GM18870 (cell line): ENCODE measurements around the gene SUSD4.

Experiments used
- ATAC-seq: cut with Tn5 transposase; IDR thresholded peaks from one replicate; pipeline ENCODE4 v1.9.1; 2021; ENCODE audit warnings: moderate library complexity; ENCODE audit not compliant: unreplicated experiment

SUSD4 gene

GRCh38 chr1:223215026-223215425 is 148.9 kb downstream of the SUSD4 start:
- ATAC-seq = no peak

GRCh38 chr1:223214261-223214807 is 149.6 kb downstream of the SUSD4 start:
- ATAC-seq = no peak

DNA sequence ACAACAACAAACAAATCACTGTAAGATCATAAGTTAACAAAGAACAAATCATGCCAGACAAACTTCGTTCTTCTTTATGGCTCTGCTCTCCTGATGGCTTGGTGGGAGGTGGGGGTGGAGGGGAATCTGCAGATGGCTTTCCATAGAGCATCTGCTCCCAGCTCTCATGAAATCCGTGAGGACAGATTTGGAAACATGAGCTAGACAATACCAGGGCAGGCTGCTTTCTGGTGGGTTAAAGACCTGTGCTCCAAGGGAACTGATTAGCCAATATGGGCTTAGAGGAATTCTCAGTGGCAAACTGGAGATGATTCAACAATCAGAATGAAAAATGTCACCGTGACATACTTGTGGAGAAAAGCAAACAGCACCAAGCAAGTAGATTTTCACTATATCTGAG is 151.5 kb downstream of the SUSD4 start:
- no peak for ATAC-seq

DNA sequence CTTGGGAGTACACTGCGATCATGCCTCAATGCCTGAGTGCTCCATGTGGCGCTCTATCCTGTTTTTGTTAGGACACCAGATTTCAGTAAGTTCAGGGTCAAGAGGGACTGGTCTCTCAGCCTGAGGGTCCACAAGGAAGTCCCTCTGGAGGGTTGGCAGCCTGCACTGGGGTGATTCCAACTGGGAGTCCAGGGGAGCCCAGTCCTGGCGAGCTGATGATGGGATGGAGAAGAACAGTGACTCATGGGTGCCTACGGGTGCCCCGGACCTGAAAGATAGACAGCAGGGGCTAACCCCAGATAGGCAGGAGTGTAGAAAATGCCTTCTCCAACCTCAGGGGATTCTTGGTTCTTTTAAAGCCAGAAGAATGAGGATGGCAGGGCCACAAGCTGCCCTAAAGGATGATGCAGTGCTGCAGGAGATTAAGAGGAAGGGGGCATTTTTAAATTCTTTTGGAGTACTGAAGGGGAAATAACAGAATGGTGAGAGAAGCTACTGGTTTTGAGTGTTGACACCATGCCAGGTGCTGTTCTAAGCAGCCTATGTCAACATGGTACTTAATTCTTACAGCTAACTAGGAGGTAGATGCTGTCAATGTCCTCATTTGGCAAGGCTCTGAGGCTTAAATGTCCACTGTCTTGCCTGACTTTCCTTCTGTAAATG is 152.5 kb downstream of the SUSD4 start:
- no peak for ATAC-seq

DNA sequence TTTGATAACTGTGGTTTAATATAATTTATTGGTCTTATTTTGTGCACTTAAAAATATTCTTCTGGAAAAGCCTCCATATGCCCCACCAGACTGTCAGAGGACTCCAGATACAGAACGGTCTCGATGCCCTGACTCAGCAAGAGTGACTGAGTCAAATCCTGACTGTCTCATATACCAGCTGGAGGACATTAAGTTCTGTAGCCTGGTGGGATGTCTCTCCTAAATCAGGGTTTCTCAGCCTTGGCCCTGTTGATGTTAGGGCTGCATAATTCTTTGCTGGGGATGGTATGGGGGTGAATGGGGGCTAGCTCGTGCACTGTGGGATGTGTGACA is 153.2 kb downstream of the SUSD4 start:
- no peak for ATAC-seq

- no peak for ATAC-seq
Observed at GRCh38 chr1:223209992-223210787, 153.8 kb downstream of the SUSD4 start.

DNA sequence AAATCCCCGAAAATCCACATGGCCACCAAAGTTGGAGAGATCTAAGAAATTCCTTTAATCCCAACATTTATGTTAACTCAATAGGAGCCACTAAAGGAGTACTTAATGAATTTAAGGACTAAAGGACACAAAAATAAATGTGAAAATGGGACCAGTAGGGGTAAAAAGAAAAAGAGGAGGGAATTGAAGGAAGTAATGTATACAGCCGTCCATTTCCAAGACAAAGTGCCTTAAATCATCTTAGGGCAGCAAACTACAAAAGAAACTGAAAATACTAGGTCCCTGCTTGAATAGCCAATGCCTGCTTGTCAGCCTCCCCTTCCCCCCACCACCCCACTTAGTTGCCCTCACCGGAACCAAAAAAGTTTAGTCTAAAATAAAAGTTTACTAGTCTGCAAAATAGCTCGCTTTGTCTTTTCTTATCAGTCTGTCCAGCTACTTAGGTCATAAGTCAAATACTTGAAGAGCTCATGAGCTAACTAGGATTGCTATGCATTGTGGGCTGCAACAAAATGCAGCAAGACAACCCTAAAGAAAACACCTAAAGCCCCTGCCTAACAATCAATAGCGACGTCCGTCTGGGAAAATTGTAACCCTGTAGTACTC is 154.6 kb downstream of the SUSD4 start:
- no peak for ATAC-seq

GRCh38 chr1:223208164-223209076 is 155.6 kb downstream of the SUSD4 start:
- no peak for ATAC-seq

DNA sequence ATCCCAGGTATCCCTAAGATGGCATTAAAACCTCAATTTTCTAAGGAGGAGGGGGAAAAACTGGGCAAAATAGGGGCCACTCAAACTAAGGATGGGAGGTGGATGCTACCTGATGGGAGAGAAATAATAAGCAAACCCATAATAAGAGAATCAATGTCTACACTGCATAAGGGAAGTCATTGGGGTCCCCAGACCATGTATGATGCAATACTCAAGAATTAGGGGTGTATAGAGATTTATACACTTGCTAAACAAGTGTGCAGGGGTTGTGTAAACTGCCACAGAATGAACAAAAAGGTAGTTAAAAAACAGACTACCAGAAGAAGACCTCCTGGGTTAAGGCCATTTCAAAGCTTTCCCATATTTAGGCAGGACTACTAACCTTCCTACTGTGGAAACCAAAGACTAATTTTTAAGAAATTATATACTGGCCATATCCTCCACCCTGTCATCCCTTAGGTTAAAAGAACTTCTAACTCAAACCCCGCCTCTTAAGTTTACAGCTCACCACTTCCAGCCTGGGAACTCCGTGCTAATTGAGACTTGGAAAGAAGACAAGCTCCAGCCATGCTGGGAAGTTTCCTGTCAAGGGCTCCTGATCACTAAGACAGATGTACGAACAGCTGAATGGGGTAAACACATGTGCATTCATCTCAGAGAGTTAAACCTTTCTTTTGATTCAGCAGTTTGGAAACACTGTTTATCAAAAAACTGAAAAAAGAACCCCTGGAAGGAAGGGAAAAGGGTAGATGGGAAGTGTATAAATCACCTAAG is 156.5 kb downstream of the SUSD4 start:
- no peak for ATAC-seq

DNA sequence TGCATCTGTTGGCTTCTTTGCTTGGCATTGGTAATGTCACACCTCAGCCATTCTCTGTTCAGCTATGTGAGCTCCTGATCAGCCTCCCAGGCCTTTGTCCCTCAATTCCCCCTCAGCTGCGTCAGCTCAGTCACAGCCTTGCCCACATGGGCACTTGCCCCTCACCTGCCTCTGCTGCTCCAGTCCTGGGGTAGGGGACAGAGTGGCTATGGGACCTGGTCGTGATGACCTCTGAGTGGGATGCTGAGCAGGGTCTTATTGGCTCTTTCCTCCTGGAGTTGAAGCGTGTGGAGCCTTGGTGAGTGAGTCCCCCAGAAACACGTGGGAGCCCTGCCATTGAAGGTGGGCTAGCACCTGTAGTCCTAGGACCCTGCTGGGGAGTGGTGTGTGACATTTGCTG is 159.6 kb downstream of the SUSD4 start:
- ATAC-seq = no peak

GRCh38 chr1:223203694-223204093 is 160.3 kb downstream of the SUSD4 start:
- ATAC-seq = no peak

GRCh38 chr1:223203034-223203408 is 161.0 kb downstream of the SUSD4 start:
- ATAC-seq = no peak

- ATAC-seq = no peak
Observed at GRCh38 chr1:223202376-223203033, 161.5 kb downstream of the SUSD4 start.

DNA sequence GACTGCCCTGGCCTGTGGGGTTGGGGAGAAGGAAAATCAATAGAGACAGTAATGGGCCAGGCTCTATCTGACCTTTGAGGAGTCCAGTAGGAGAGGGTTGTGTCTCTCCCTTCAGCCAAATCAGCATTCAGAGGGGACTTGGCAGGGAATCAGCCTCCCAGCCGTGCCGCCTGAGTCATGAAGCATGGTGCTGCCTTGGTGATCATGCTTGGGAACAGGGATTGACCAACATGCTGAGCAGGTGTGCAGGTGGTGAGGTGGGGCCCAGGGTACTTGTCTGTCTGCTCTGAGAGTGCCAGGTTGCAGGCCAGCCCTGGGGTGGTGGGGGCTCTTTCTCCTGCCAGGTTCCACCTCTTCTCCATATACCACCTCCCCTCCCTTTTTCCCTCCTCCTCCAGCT is 162.0 kb downstream of the SUSD4 start:
- ATAC-seq = no peak

GRCh38 chr1:223200903-223201302 is 163.1 kb downstream of the SUSD4 start:
- no peak for ATAC-seq

DNA sequence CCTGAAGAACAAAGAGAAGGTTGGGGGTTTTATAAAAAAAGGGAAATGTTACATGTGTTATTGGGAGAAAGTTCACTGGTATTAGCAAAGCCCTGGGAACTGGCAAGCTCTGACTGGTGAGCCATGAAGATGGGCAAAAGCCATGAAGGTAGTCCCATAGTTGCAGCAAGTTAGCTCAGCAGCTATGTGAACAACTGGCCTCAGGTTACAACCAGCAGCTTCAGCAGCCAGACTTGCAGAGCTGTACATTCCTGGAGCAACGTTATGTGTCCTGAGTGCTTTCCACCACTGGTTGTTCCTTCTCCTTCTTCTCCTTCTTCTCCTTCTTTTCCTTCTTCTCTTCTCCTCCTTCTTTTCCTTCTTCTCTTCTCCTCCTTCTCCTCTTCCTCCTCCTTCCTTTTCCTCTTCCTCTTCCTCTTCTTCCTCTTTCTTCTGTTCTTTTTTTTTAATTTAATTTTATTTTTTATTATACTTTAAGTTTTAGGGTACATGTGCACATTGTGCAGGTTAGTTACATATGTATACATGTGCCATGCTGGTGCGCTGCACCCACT is 164.8 kb downstream of the SUSD4 start:
- no peak for ATAC-seq

DNA sequence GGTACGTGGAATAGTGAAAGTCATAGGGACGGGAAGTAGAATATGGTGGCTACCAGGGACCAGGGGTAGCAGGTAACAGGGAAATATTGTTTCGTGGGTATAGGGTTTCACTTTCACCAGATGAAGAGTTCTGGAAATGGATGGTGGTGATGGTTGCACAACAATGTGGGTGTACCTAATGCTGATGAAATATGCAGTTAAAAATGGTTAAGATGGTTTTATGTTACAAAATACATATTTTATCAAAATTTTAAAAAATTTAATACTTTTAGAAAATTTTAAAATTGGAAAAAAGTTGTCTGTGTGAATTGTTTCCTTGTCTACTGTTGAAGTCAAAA is 165.4 kb downstream of the SUSD4 start:
- no peak for ATAC-seq

GRCh38 chr1:223197923-223198627 is 165.9 kb downstream of the SUSD4 start:
- ATAC-seq = no peak
